LNCAP (cell line): ENCODE data around the gene ZBTB38.

Source experiments
- CTCF ChIP-seq: fragments of 450-650 bp; IDR thresholded peaks from 2 replicates; pipeline ENCODE4 v1.5.1; 2017; ENCODE audit warnings: mild to moderate bottlenecking

Gene ZBTB38

GRCh38 chr3:141392416-141392815 lies 24.1 kb downstream of the ZBTB38 start:
- TF ChIP-seq CTCF, result no peak

- TF ChIP-seq CTCF, result no peak
Observed at GRCh38 chr3:141392897-141393734, 24.8 kb downstream of the ZBTB38 start.

- TF ChIP-seq CTCF, result no peak
Observed at GRCh38 chr3:141393735-141394076, 25.4 kb downstream of the ZBTB38 start.

- no peak for TF ChIP-seq CTCF
Observed at GRCh38 chr3:141394560-141394959, 26.3 kb downstream of the ZBTB38 start.

GRCh38 chr3:141395005-141395589 lies 26.8 kb downstream of the ZBTB38 start:
- TF ChIP-seq CTCF, result no peak

GRCh38 chr3:141397996-141398395 lies 29.7 kb downstream of the ZBTB38 start:
- no peak for TF ChIP-seq CTCF

- TF ChIP-seq CTCF, result no peak
Observed at GRCh38 chr3:141399200-141399599, 30.9 kb downstream of the ZBTB38 start.
